Mucosa of rectum (tissue), 2 donors: ENCODE data around the gene GPSM1.

Source experiments
- H3K27ac ChIP-seq, 2 donors: one replicate each; pipeline ENCODE4 v1.7.0; 2013; ENCODE audit warnings: inconsistent platforms in 2 of 2, low read depth in 2 of 2, low read length in 2 of 2
- H3K27me3 ChIP-seq, 2 donors: one replicate each; pipeline ENCODE4 v1.7.0; 2013; ENCODE audit warnings: low read length in 2 of 2; ENCODE audit not compliant: control insufficient read depth in 2 of 2, insufficient read depth in 2 of 2
- H3K36me3 ChIP-seq, 2 donors: one replicate each; pipeline ENCODE4 v1.7.0; 2013; ENCODE audit warnings: low read length in 2 of 2; ENCODE audit not compliant: control insufficient read depth in 2 of 2, insufficient read depth in 2 of 2
- H3K4me1 ChIP-seq, 2 donors: one replicate each; pipeline ENCODE4 v1.7.0; 2013; ENCODE audit warnings: low read length in 2 of 2, mild to moderate bottlenecking in 1 of 2; ENCODE audit not compliant: control insufficient read depth in 2 of 2, insufficient read depth in 2 of 2
- H3K4me3 ChIP-seq, 2 donors: one replicate each; pipeline ENCODE4 v1.7.0; 2013; ENCODE audit warnings: low read length in 2 of 2
- H3K9ac ChIP-seq, 2 donors: one replicate each; pipeline ENCODE4 v1.7.0; 2013; ENCODE audit warnings: low read length in 2 of 2, low read depth in 1 of 2, mild to moderate bottlenecking in 1 of 2
- H3K9me3 ChIP-seq, 2 donors: one replicate each; pipeline ENCODE4 v1.7.0; 2013; ENCODE audit warnings: low read length in 2 of 2; ENCODE audit not compliant: control insufficient read depth in 2 of 2
- donor health status: healthy.
- donor health status: Normal muscosa, but diverticular disease.

GPSM1 gene

GRCh38 chr9:136339173-136339957 lies 12.0 kb downstream of the GPSM1 start:
- Histone ChIP-seq H3K27ac (no peak overlapping the region), H3K36me3 (no peaks in the 10 kb centered on the region), H3K4me1 (peaks cover 6 to 8% of the 10 kb centered on the region in 2 donors), H3K27me3 (no peaks in the 10 kb centered on the region), H3K9ac (no peak overlapping the region), H3K4me3 (no peak overlapping the region), H3K9me3 (no peaks in the 10 kb centered on the region)

DNA sequence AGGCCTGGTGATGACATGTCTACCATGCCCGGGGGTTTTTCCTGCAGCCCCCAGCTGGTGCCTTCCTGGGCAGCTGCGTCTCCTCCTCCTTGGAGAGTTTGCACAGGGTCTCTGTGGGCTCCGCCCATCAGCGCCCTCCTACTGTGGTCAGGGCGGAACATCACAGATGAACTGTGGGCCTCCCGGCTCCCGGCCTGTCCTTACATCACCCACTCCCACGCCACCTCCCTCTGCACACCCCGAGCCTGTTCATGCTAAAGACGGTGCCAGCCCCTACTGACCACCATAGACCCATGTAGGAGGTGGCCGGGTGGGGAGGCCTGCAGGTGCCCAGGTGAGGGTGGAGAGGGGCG lies 12.6 kb downstream of the GPSM1 start:
- no peak overlapping the region for H3K27ac ChIP-seq
- H3K4me3 ChIP-seq = no peak overlapping the region
- no peaks in the 10 kb centered on the region for H3K27me3 ChIP-seq
- H3K36me3 ChIP-seq = no peaks in the 10 kb centered on the region
- H3K9ac ChIP-seq = no peak overlapping the region
- no peaks in the 10 kb centered on the region for H3K9me3 ChIP-seq
- peaks cover 6 to 8% of the 10 kb centered on the region in 2 donors for H3K4me1 ChIP-seq

DNA sequence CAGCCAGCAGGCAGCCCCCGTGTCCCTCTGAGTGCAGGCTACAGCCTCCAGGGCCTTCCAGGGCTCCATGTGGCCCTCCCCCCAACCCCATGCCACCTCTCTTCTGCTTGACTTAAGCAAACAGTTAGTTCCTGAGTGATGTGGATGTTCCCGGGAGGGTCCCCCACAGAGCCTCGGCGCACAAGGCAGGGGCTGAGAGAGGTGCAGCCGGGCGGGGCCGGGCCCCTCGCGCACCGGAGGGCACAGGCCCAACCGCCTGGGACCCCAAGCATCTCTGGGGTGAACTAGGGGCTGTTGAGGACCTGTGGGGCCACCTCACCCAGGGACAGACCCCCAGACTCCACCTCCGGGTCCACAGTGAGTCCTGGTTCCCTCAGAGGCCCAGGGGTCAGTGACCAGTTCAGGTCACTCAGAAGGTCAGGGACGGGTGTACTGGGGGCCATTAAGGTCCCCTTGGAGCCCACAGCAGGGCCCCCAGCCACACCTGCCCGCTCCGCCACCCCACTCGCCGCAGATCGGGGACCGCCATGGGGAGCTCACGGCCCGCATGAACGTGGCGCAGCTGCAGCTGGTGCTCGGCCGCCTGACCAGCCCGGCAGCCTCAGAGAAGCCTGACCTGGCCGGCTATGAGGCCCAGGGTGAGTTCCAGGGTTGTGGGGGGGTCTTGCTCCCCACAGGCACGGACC lies 13.2 kb downstream of the GPSM1 start:
- Histone ChIP-seq H3K27me3 (no peaks in the 10 kb centered on the region), H3K36me3 (no peaks in the 10 kb centered on the region), H3K4me3 (no peak overlapping the region), H3K27ac (no peak overlapping the region), H3K9me3 (no peaks in the 10 kb centered on the region), H3K4me1 (peaks cover 6 to 8% of the 10 kb centered on the region in 2 donors), H3K9ac (no peak overlapping the region)

DNA sequence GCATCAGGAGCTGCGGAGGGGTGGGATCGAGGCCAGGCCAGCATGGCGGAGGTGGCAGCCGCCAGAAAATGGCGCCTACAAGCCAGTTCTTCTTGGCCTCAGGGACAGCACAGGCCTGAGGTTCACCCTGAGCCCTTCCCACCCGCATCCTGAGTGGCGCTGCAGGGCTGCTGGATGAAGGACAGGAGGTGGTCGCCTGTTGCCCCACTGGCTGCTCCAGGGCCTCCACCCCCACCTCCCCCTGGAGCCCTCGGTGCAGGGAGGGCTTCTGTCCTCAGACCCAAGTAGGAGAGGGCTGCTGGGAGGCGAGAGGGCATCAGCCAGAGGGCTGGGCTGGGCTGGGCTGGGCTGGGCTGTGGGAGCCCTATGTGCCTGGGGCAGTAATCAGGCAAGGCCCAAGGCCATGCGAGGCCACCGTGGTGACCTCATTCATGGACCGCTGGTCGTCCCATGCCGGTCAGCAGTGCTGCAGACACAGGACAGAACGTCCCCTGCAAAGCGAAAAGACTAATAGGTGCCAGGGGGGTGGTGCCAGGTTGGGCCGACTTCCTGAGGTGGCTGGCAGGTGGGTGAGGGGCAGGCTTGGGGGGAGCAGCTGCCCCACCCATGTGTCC lies 13.8 kb downstream of the GPSM1 start:
- no peak overlapping the region for H3K4me3 ChIP-seq
- peaks cover 6 to 8% of the 10 kb centered on the region in 2 donors for H3K4me1 ChIP-seq
- no peak overlapping the region for H3K9ac ChIP-seq

DNA sequence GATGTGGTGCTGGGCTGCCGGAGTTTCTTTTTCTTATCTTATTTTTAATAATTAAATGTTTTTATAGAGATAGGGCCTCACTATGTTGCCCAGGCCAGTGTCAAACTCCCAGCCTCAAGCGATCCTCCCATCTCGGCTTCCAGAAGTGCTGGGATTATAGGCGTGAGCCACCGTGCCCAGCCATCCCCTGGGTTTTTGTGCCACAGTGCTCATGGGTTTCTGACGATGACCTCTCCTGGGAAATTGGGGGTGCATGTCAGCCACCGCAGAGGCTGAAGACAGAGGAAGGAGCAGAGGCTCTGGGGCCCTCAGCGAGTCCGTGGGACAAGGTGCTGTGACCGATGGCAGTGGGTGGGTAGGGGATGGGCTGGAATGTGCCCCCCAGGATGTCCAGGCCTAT lies 14.4 kb downstream of the GPSM1 start:
- no peak overlapping the region for H3K9ac ChIP-seq

More for the DNA sequence above, 13.8 kb downstream of the GPSM1 start:
- Histone ChIP-seq H3K27me3 (no peaks in the 10 kb centered on the region), H3K27ac (no peak overlapping the region), H3K9me3 (no peaks in the 10 kb centered on the region), H3K36me3 (no peaks in the 10 kb centered on the region)

GRCh38 chr9:136342181-136343120 lies 15.1 kb downstream of the GPSM1 start:
- H3K4me1 ChIP-seq = peaks cover 6 to 8% of the 10 kb centered on the region in 2 donors

More for the DNA sequence above, 14.4 kb downstream of the GPSM1 start:
- Histone ChIP-seq H3K9me3 (no peaks in the 10 kb centered on the region), H3K4me3 (no peak overlapping the region), H3K27me3 (no peaks in the 10 kb centered on the region), H3K4me1 (peaks cover 6 to 8% of the 10 kb centered on the region in 2 donors), H3K36me3 (no peaks in the 10 kb centered on the region), H3K27ac (no peak overlapping the region)

GRCh38 chr9:136343121-136343883 lies 16.0 kb downstream of the GPSM1 start:
- Histone ChIP-seq H3K4me3 (peak overlapping the region in 1 of 2 donors; percentile 50), H3K27me3 (no peaks in the 10 kb centered on the region), H3K9me3 (no peaks in the 10 kb centered on the region), H3K36me3 (no peaks in the 10 kb centered on the region), H3K9ac (peak overlapping the region in 1 of 2 donors; percentile 9), H3K27ac (peak overlapping the region in 1 of 2 donors; percentile 38), H3K4me1 (peaks cover 6 to 8% of the 10 kb centered on the region in 2 donors)

More at GRCh38 chr9:136342181-136343120, 15.1 kb downstream of the GPSM1 start:
- H3K9me3 ChIP-seq = no peaks in the 10 kb centered on the region
- peak overlapping the region; percentile 31 to 50 for H3K4me3 ChIP-seq
- peak overlapping the region in 1 of 2 donors; percentile 47 for H3K9ac ChIP-seq
- no peaks in the 10 kb centered on the region for H3K27me3 ChIP-seq
- H3K27ac ChIP-seq = peak overlapping the region in 1 of 2 donors; percentile 38
- H3K36me3 ChIP-seq = no peaks in the 10 kb centered on the region

GRCh38 chr9:136343884-136344269 lies 16.5 kb downstream of the GPSM1 start:
- Histone ChIP-seq H3K9me3 (no peaks in the 10 kb centered on the region), H3K4me1 (peaks cover 6 to 8% of the 10 kb centered on the region in 2 donors), H3K4me3 (no peak overlapping the region), H3K9ac (no peak overlapping the region), H3K27ac (no peak overlapping the region), H3K27me3 (no peaks in the 10 kb centered on the region), H3K36me3 (no peaks in the 10 kb centered on the region)
